Caki2 (cell line): ENCODE results near the gene FAP. TPM values are rescaled to one million over a fixed set of nuclear protein-coding genes. Genes with fewer than 3 reads are reported as not detected.

Experiments used
- DNase-seq: peaks from one replicate; pipeline ENCODE4 v3.0.0-alpha.2; 2015; ENCODE audit warnings: low read depth
- in situ Hi-C: cut with HindIII; loops from 2 replicates; pipeline ENCODE4 v1.10.0; 2016; ENCODE audit warnings: low sequenced_read_pairs, low pct_unique_long_range_greater_than_20kb, mixed read lengths
- total RNA-seq: library from RNA; depleted of rRNA; stranded (reverse); fragments of >200 nt; shearing (Covaris generic); gene quantifications from 2 replicates; pipeline ENCODE4 v1.2.3, GENCODE V29; 2014; ENCODE audit warnings: low replicate concordance

The FAP gene
- total RNA-seq, 1 experiment from 2014 or later: not detected

- in situ Hi-C loops: no loop called here
- no peak for DNase-seq
Measured at GRCh38 chr2:162199913-162200312, 43.3 kb downstream of the FAP start.

DNA sequence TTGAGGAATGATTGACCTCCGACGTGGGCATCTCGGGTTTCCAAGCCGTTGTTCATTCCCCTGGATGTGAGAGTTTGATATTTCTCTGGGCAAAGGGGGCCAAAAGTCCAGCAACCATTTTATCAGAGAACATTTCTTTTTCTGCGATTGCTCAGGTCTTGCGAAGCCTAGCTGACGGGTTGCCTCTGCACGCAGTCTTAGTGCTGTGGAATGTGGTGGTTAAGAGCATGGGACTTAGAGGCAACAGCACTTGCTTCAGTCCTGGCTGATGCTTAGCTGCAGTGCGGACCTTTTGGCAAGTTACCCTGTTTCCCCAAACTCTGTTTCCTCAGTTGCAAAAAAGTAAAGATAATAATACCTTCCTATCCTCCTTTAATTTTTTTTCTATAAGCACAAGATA is 45.0 kb downstream of the FAP start:
- no peak for DNase-seq
- in situ Hi-C loops: no loop called here

- in situ Hi-C loops: no loop called here
- no peak for DNase-seq
Measured at GRCh38 chr2:162197069-162197825, 46.0 kb downstream of the FAP start.

- DNase-seq: no peak
- in situ Hi-C loops: no loop called here
Measured at GRCh38 chr2:162196638-162197037, 46.6 kb downstream of the FAP start.

DNA sequence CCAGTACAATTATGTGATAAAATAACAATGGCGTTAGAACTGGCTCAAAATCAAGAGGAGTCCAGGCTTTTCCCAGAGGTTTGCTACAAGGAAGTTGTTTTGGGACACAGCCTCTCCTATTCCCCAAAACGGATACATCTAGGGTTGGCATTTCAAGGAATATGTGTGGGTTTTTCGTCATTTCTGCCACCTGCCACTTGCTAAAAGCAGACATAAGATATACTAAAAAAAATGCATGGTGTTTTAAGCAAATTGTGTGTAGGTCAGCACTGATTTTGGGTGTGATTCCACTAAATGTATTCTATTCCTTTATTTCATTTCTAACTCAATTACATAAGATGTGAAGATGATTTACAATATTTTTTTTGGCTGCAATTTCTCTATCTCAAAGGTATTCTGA is 54.8 kb downstream of the FAP start:
- in situ Hi-C loops: no loop called here
- no peak for DNase-seq

DNA sequence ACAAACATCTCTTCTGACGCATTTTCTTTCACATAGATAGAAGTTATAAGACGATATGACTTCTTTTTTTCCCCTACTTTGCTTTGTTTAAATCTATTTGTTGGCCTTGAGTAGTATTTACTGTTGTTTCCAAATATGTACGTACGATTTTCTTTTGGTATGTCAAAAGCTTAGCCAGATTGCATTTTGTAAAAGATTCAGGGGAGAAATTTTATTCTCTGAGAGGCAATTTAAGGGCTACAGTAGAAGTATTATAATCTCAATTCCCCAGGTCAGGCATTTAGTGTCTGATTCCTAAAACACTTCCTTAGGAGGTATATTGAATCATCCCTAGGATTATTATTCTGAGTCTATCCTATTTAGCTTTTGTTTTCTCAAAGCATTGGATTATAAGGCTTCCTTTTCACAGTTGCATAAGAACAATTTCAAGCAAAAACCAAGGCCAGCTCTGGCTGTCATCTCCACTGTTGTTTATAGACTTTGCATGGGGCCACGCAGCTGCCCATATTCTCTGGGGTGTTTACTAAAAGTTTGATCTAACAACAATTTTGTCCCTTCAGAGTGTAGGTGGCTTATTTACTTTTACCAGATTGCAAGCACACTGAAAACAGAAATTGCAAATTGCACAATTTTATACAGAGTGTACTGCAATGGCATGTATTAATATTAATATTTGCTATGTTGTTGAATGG is 57.6 kb downstream of the FAP start:
- in situ Hi-C loops: no loop called here
- DNase-seq: no peak

GRCh38 chr2:162184821-162185450 is 58.3 kb downstream of the FAP start:
- no peak for DNase-seq

GRCh38 chr2:162184359-162184758 is 58.9 kb downstream of the FAP start:
- no peak for DNase-seq
- in situ Hi-C loops: no loop called here

More at GRCh38 chr2:162184821-162185450, 58.3 kb downstream of the FAP start:
- in situ Hi-C loops: no loop called here

GRCh38 chr2:162182395-162182794 is 60.9 kb downstream of the FAP start:
- in situ Hi-C loops: no loop called here
- no peak for DNase-seq

GRCh38 chr2:162177301-162177700 is 65.9 kb downstream of the FAP start:
- in situ Hi-C loops: no loop called here
- no peak for DNase-seq

DNA sequence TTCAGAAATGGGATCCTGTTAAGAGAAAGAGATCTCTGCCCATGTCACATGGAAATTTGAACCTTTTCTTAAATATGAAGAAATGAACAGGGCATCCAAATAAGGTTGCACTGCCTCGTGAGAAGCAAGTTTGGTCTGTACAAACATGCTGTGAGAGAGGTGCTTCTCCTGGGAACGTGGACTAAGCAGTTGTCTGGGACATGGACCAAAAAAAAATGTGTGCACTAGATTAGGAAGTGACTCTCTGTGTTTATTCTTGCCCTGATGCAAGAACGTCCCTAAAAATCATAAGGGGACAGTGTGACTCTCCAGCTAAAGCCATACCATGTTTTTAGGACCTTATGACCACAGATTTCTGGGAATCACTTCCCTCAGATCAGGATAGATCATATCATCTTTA is 67.5 kb downstream of the FAP start:
- DNase-seq: no peak
- in situ Hi-C loops: no loop called here

DNA sequence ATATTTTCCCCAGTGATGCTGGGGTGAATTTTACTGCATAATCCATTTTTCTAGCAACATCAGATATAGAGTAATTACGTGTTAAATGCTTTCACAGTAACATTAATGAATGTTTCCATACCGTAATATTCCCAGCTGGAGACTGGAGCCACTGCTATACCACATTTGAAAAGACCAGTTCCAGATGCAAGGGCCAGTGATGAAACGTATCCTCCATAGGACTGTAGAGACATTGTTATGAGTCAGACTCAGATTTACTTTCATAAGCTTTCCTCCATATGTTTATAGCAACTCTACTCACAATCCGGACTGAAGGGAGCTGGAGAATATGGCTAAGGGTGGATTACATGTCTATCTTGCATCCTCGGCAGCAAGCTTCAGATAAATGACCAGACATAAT is 68.5 kb downstream of the FAP start:
- in situ Hi-C loops: no loop called here
- no peak for DNase-seq

GRCh38 chr2:162172802-162173370 is 70.4 kb downstream of the FAP start:
- in situ Hi-C loops: no loop called here
- no peak for DNase-seq

DNA sequence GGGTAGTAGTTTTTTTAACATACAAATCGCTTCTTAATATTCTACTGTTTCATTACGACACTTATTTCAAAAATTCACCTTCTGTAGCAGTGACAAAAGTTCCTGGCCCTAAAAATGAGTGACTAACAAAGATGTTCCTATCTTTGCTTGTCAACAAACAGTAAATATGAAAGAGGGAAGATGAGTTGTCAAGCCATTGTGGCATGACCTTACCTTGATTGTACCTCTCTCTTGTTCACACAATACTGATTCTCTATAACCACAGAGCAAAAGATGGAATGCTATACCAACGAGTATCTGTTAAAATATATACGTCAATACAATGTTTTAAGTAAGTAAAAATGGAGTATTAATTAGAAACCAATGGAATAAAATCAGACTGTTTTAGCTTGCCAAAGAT is 76.5 kb downstream of the FAP start:
- no peak for DNase-seq
- in situ Hi-C loops: no loop called here

DNA sequence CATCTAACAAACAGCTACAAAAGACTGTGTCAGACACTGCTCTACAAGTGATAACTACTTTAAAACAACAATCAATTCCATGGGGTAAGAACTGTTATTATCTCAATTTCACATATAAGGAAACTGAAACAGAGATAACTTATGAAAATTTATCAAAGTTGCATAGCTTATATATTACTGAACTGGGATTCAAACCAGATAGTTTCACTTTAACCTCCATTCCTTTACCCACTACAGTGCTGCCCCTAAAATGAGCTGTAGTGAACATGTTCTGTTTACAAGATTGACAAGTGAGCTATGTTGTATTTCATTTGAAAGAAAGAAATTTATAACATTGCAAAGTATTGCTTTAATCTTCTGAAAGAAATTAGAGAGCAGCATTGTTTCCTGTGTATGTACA is 77.1 kb downstream of the FAP start:
- no peak for DNase-seq
- in situ Hi-C loops: no loop called here

- DNase-seq: no peak
- in situ Hi-C loops: no loop called here
Measured at GRCh38 chr2:162164802-162165201, 78.4 kb downstream of the FAP start.

GRCh38 chr2:162159446-162159845 is 83.8 kb downstream of the FAP start:
- no peak for DNase-seq
- in situ Hi-C loops: no loop called here

DNA sequence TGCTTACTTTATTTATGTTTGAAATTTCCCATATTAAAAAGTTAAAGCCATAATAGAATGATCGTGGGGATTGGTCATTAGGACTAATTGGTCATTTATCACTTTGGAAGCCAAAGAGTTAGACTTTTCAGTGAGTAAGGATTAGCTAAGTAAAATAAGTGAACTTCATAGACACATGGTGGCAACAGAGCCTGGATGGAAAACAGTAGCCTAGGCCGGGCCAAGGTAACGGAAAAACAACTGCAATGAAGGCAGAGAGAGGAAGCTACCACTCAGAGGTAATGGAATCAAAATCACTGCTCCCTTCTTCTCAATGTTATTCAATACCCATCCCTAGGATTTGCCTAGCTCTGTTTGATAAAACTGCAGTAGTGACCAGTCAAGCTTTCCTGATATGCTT is 87.1 kb downstream of the FAP start:
- no peak for DNase-seq
- in situ Hi-C loops: no loop called here

DNA sequence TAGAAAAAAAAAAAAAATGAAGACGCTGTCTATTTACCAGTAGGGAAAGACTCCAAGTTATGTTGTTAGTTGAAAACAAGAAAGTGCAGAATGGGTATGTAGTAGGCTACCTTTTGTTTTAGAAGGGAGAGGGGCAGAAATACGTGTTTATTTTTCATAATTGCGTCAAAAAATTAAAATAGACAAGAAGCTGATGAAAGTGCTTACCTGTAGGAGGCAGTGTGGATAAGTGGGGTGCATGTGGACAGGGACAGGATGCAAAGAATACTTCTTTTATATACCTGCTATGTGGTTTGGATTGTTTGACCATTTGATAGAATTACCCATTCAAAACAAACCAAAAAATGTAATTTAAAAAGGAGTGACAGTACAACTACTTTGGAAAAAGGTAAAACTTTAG is 88.2 kb downstream of the FAP start:
- DNase-seq: no peak
- in situ Hi-C loops: no loop called here
